Left colon (tissue), 2 donors: ENCODE results near the gene RAD51B. TPM values are rescaled to one million over a fixed set of nuclear protein-coding genes. Genes with fewer than 3 reads are reported as not detected.

Experiments used
- ATAC-seq: fragments of 200-7000 bp; cut with Tn5 transposase; one replicate; pipeline ENCODE4 v1.9.1; 2020; ENCODE audit warnings: mild to moderate bottlenecking, moderate library complexity
- DNase-seq, 2 donors: peaks; one replicate each; pipeline ENCODE4 v3.0.0-alpha.2; 2020
- intact Hi-C, 2 donors: fragments of 100-400 bp; cut with DNase I in 1 of 2; cut with micrococcal nuclease in 1 of 2; formaldehyde crosslinking; loops; one replicate each; pipeline versions ENCODE4 v1.11.2 to v1.14.0; 2022; cut with DNase I, micrococcal nuclease
- total RNA-seq, 2 donors: library from RNA; stranded (reverse); fragmentation: NEBNext Ultra II Directional; extraction: Animal tissue kit (Norgen Biotek cat#: 25700); gene quantifications; one replicate each; pipeline ENCODE4 v1.2.1, GENCODE V29; 2021
- donor health status: DM: no; HTN: no; CAD: no.
- donor health status: DM: yes; HTN: yes; CAD: no.

RAD51B gene
- total RNA-seq, 2 donors from 2014 or later, result 13.7 to 16.8 TPM

DNA sequence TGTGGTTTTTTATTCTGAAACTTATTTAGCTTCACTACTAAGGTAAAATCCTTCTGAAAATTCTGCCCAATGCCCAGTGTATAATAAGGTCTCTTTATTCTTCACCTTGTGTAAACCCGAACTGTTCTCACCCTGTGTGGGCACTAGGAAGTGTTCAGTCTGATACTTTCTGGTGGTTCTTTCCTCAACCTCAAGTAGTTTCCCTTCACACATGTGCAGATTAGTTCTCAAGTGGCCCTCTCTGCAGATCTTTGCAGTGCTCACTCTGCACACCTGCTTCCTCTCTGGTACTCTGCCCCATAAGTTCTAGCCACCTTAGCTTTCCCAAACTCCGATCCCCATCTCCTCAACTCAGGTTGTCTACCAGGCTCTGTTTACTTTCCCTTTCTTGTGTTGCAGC is 61.6 kb downstream of the RAD51B start:
- DNase-seq (no peak), ATAC-seq (no peak)
- intact Hi-C loops, result no loop called here

DNA sequence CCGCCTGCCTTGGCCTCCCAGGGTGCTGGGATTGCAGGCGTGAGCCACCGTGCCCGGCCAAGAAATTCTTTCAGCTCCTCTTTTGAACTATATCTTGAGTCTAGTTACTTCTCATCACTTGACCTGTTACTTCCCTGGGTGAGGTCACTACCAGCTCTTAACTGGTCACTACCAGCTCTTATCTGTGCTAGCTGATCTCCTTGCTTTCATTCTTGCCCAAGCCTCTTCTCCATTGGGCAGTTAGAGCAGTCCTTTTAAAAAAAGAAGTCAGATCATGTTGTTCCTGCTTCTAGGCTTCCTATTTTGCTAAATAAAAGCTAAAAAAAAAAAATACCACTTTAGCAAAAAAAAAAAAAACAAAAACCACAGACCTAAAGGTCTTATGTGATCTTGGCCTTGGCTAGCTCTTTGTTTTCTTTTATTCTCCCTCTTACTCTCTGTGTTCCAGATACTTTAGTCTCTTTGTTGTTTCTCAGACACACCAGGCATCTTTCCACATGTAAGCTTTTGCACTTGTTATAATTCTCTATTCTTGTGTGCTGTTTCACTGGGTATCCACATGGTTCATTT is 63.5 kb downstream of the RAD51B start:
- DNase-seq (no peak), ATAC-seq (peak; percentile 27)
- intact Hi-C loops, result no loop called here

DNA sequence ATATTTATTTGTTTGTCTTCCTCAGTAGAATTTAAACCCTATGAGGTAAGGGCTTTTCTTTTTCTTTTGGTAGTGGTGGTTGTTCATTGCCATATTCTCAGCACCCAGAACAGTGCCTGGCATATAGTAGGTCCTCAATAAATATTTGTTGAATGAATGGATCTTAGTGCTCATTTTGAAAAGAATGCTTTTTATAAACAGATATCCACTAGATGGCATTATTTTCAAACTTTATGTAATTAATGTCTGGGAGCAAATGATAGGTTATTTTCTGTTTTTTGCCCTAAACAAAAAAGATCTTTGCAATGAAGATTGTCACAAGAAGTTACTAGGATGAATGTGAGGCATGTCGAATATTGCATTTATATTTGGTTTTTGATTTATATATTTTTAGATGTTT is 64.1 kb downstream of the RAD51B start:
- DNase-seq (no peak), ATAC-seq (no peak)
- intact Hi-C loops, result no loop called here

DNA sequence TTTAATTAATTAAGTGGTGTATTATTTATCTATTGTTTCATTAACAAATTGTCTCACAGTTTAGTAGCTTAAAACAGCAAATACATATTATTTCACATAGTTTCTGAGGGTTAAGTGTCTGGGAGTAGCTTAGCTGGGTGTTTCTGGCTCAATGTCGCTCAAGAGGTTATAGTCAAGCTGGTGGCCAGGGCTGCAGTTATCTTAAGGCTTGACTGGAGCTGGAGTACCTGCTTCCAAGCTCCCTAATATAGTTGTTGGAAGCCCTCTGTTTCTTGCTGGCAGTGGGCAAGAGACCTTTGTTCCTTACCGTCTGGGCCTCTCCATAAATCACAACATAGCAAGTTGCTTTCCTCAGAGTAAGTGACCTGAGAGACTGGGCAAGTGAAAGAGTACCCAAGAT is 66.6 kb downstream of the RAD51B start:
- no peak for ATAC-seq
- intact Hi-C loops, result no loop called here
- DNase-seq, result no peak

DNA sequence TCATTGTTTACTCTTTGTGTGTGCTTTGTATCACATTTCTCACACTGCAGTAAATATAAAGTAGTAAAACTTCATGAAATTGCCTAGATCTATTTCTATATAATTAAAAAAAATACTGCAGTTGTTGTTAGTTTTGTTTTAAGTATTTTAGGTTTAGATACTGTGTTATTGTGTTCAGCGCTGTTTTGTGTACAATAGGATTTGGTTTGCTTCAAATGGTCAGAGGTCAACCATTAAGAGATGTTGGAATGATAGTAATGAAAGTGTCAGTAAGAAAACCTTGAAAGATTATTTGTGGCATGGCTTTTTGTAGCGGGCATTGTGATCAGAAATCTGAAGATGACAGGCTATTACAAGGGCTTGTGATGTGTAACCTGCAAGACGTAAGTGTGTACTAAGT is 67.9 kb downstream of the RAD51B start:
- intact Hi-C loops, result no loop called here
- ATAC-seq, result no peak
- DNase-seq, result no peak

DNA sequence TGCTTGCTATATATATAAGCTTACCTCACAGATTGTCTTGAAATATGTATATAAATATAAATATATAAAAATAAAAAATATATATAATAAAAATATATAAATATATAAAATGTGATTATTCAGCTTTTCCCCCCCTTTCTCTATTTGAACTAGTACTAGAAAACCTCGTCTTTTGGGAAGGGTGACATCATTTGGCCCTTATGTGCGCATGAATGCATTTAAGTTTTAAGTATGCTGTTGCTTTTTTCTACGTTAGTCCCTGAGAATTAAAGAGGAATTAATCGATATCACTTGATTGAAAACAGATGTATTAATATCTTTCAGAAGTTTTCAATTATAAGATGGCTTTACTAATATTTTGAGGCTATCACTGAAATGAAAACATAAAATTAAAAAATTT is 69.9 kb downstream of the RAD51B start:
- no peak for DNase-seq
- intact Hi-C loops, result no loop called here

DNA sequence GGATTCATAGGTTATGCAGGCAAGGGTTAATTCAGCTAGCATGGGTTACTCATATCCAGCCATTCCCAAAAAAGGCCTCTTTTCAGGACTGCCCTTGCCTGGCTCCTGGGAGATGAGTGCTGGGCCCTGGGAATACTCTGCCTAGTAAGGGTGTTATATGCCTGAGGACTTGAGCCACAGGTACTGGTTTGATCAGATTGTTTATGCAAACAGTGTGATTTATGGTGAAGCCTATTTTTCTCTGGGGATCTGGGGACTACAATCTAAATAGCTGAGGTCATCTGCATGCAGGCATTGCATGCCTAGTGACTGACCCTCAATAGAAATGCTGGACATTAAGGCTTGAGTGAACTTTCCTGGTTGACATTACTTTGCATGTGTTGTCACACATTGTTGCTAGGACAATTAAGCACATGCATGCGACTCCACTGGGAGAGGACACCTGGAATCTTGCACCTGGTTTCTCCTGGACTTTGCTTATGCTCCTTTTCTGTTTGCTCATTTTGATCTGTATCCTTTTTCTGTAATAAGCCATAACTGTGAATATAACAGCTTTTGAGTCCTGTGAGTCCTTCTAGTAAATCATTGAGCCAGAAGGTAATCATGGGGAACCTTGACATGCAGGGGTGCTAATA is 73.0 kb downstream of the RAD51B start:
- intact Hi-C loops, result no loop called here
- no peak for DNase-seq
- peak; percentile 42 for ATAC-seq

More for the DNA sequence above, 69.9 kb downstream of the RAD51B start:
- no peak for ATAC-seq

DNA sequence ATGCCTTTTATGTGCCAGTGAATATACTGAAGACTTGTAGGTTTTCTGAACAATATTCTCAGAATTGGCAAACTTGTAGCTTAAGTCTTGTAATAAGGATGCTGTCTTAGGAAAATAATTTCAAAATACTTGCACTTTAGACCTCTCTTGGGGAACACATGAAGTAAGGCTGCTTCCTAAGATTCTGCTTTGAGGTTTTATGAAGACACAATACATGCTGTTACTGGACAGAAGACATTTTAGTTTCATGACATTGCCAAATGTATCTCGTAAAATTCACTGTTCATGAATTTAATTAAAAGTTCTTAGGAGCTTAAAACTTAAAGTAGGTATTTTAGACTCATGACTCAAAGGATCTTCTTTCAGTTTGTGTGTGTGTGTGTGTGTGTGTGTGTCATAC is 80.7 kb downstream of the RAD51B start:
- intact Hi-C loops, result loop anchor here in 1 of 2 donors (10.0 kb wide), 1 partner anchor 45 kb away; no protein-coding TSS in a partner anchor
- ATAC-seq (no peak), DNase-seq (no peak)

DNA sequence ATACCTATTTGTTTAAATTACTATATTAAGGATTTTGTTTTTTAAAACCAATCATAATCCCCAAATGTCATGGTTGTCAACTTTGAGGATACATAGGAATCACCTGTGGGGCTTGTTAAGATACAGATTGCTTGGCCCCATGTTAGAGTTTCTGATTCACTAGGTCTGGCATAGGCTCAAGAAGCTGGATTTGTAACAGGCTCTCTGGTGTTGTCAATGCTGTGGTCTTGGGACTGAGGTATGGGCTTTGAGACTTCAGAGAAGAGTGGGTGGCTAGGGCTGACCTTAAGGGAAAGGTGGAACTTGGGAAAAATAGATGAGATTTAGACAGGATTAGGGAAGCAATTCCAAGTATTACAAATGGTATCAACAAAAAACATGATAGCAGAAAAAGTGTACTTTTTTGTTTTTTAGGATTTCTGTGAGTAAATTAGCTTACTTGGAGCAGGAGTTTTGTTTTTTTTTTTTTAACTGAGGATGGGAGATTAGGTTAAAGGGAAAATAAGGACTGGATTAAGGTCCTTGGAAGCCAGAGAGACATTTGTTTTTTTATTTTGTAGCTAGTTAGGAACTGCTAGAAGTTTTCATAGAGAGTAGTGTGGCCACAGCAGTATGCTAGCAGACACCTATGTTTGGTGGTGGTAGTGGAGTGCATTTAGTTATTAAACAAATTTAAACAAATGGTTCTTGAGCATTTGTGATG is 88.6 kb downstream of the RAD51B start:
- no peak for ATAC-seq
- intact Hi-C loops, result loop anchor here in 1 of 2 donors (10.0 kb wide), 1 partner anchor 53 kb away; no protein-coding TSS in a partner anchor
- no peak for DNase-seq

DNA sequence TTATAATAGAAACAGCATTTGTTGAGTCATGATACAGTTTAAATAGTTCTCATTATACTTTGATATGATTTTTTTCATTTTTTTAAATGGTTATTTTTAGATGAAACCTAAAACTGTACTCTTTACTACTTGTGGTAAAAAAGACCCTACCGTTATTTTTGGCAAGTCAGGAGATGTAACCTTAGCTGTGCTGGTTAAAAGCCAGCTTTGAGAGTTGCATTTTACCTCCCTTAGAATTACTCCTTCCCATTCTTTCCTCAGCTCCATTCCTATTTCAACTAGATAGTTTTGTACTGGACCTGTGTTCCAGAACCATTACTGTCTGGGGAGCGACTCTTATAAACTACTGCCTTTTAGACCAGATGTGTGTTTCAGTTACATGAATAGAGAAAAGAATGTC is 92.0 kb downstream of the RAD51B start:
- no peak for DNase-seq
- no peak for ATAC-seq
- intact Hi-C loops, result no loop called here

DNA sequence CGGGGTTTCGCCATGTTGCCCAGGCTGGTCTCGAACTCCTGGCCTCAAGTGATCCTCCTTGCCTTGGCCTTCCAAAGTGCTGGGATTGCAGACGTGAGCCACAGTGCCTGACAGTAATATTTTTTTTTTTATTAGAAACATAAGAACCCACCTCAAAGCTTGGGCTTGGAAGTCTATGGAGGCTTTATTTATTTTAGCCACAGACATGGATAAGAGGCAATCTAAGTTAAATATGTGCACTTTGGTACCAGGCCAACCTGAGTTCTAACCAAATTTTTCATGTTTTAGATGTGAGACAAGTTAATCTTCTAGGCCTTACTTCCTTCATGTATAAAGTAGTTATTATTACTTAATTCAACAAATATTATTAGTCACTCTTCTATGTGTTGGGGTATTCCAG is 96.9 kb downstream of the RAD51B start:
- no peak for DNase-seq
- intact Hi-C loops, result no loop called here
- no peak for ATAC-seq

DNA sequence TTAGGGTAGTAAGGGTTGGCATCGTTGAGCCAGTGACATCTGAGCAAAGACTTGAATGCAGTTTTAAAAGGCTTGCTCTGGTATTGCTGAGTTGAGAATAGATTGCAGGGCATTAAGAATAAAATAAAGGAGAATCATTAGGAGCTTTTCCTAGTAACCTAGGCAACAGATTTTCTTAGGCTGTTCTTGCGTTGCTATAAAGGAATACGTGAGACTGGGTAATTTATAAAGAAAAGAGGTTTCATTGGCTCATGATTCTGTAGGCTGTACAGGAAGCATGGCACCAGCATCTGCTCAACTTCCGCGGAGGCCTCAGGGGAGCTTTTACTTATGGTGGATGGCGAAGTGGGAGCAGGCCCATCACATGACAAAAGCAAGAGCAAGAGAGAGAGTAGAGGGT is 97.4 kb downstream of the RAD51B start:
- no peak for ATAC-seq
- DNase-seq, result no peak
- intact Hi-C loops, result no loop called here

DNA sequence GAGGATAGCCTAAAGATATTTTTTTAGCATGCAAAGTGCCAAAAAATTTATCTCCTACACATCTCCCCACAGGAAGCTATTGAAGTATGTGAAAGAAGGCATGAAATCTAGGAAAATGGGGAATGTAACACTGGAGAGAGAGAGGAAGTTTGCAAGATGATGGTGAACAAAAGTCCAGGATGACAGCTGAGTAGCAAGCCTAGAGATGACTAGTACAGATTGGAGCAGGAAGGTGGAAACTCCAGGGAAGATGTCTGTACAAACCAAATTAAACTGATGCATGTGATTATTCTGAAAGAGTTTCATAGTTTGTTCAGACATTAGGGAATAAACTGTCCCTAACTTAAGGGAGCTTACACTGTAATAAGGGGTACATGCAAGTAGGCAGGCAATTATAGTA is 99.3 kb downstream of the RAD51B start:
- intact Hi-C loops, result no loop called here
- DNase-seq (no peak), ATAC-seq (no peak)

DNA sequence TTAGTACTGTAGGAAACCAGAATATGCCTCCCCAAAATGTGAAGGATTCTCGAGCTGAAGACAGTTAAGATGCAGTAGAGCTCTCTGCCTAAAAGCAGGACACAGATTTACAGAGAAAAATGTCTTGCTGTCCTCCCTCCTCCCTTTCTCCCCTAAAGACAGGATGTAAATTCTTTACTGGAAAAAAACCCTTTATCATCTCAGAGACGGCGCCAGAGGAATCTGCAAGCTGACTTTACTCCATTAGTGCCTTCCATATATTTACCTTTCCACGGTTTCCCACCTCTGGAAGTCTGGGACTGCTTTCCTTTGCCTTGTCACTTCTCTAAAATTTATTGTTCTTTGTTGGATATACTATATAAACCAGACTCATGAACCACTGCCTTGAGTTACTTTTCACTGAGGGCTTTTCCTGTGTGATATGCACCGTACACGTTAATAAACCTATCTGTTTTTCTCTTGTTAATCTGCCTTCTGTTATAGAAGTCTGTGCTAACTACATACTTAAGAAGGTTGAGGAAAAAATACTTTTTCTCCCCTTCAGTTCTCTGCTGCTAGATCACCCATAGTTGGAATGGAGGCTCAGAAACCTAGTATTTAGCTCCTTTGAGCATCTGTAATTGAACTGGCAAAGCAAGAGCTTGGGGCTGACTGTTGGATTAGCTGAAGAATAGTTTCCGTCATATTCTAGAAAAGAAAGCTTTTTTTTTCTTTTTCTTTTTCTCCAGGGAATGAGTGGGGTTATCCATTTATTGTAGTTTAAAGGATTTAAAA is 99.9 kb downstream of the RAD51B start:
- no peak for DNase-seq
- intact Hi-C loops, result no loop called here
- no peak for ATAC-seq

DNA sequence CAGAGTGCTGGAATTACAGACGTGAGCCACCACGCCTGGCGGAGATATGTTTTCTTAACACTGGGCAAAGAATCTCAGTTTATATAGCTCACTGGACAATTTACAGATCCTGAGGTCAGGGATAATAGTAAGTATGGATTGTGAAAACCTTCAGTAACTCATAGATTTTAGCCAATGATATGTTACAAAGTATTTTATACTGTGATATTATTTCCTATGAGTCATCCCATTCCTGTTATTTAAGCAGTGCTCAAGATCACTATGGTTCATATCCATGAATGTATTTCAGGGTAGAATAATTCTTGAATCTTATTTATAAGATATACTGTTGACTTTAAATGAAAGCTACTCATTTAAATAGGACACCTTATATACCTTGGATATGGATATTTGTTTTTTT is 107.2 kb downstream of the RAD51B start:
- no peak for ATAC-seq
- intact Hi-C loops, result no loop called here

DNA sequence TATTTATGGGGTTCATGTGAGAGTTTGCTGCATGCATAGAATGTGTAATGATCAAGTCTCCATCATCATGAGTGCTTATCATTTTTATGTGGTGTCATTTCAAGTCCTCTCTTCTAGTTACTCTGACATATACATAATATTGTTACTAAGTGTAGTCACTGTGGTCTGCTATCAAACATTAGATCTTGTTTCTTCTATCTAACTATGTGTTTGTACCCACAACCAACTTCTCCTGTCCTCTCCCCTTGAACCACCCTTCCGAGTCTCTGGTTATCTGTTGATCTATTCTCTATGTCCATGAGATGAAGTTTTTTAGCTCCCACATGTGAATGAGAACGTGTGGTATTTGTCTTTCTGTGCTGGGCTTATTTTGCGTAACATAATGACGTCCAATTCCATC is 107.7 kb downstream of the RAD51B start:
- ATAC-seq (no peak), DNase-seq (no peak)
- intact Hi-C loops, result no loop called here

More for the DNA sequence above, 107.2 kb downstream of the RAD51B start:
- DNase-seq, result no peak

DNA sequence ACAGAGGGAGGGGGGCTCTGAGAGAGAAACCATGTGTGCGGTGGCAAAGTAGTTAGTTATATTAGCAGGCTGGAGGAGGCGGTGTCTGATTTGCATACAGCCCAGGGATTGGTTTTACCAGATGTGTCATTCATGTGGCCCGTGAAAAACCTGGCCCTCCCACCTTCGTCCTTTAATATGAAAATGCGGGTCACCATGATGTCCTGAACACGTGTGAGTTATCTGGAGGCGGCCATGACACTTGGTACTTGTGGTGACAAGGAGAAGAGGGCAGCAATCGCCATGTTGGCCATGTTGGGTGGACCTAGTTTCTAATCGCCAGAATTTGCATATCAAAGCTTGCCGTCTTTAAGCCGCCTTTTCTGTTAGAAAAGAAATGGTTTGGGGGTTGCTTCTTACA is 108.8 kb downstream of the RAD51B start:
- no peak for DNase-seq
- no peak for ATAC-seq
- intact Hi-C loops, result no loop called here

DNA sequence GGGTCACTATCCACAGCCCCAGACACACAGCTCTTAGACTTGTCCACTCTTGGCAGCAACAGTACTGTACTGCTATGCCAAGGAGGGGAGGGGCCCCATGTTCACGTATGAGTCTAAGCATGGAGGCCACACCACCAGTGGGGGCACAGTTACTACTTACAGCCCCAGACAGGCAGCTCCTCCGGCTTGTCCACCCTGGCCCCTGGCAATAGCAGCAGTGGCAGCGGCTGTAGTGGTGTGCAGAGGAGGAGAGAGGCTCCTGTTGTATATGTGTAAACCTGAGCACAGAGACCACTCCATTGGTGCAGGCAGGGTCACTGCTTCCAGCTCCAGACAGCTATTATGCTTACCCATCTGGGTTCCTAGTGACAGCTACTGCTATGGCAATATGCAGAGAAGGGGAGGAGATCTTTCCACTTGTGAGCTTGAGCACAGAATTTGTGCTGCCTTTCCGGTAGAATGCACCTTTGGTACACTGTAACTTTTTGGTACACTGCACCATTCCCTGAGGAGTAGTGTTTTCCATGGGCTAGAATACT is 113.2 kb downstream of the RAD51B start:
- ATAC-seq, result no peak
- DNase-seq, result no peak
- intact Hi-C loops, result no loop called here

DNA sequence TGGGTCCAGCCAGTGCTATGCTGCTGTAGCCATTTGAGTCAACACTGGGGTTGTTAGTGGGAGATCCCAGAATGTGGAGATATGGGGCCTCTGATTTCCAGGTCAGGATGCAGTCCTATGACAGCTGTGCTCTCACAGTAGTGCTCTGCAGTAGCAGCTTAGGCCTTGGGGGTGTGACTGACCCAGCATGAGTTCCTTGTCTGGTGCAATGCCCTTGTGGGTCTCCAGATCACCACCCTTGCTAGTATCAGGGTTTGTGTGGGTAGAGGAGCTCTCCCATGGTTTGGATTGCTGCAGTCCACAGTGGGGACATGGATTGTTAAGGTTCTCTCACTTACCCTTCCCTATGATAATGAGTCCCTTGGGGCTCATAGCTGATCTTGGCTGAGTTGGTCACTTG is 113.7 kb downstream of the RAD51B start:
- peak; percentile 24 for ATAC-seq
- intact Hi-C loops, result no loop called here

More for the DNA sequence above, 113.7 kb downstream of the RAD51B start:
- no peak for DNase-seq
